ENCODE data around the gene BCKDHB.

BCKDHB gene

GRCh38 chr6:80333342-80333741 lies 226.9 kb downstream of the BCKDHB start:
- DNase-seq (ENCODE audit: low read depth in 1 of 2, low spot score in 1 of 2), result no peak
- TF ChIP-seq REST (IDR thresholded peaks at IDR 0.05; ENCODE audit: insufficient replicate concordance, low read depth), result no peak
- TF ChIP-seq, protein P1, sequence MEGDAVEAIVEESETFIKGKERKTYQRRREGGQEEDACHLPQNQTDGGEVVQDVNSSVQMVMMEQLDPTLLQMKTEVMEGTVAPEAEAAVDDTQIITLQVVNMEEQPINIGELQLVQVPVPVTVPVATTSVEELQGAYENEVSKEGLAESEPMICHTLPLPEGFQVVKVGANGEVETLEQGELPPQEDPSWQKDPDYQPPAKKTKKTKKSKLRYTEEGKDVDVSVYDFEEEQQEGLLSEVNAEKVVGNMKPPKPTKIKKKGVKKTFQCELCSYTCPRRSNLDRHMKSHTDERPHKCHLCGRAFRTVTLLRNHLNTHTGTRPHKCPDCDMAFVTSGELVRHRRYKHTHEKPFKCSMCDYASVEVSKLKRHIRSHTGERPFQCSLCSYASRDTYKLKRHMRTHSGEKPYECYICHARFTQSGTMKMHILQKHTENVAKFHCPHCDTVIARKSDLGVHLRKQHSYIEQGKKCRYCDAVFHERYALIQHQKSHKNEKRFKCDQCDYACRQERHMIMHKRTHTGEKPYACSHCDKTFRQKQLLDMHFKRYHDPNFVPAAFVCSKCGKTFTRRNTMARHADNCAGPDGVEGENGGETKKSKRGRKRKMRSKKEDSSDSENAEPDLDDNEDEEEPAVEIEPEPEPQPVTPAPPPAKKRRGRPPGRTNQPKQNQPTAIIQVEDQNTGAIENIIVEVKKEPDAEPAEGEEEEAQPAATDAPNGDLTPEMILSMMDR (IDR thresholded peaks at IDR 0.05; ENCODE audit: insufficient read depth, low read length), result no peak
- no peak for TF ChIP-seq GABPA (IDR thresholded peaks at IDR 0.05; ENCODE audit: low read depth)

GRCh38 chr6:80335121-80335531 lies 228.7 kb downstream of the BCKDHB start:
- Histone ChIP-seq H3K4me3 (replicated peaks; ENCODE audit: insufficient read depth, low read length) (no peak overlapping the region), H3K27me3 (ENCODE audit: insufficient read depth, poor library complexity, severe bottlenecking) (no peaks in the 10 kb centered on the region), H3K27ac (replicated peaks) (no peak overlapping the region)
- no peak for DNase-seq (ENCODE audit: low read depth in 1 of 2, low spot score in 1 of 2)
- no peak for TF ChIP-seq REST (IDR thresholded peaks at IDR 0.05; ENCODE audit: insufficient replicate concordance, low read depth)
- TF ChIP-seq POLR2AphosphoS5 (IDR thresholded peaks at IDR 0.05; ENCODE audit: low read depth), result no peak
- TF ChIP-seq GABPA (IDR thresholded peaks at IDR 0.05; ENCODE audit: low read depth), result no peak
- TF ChIP-seq SPI1 (IDR thresholded peaks at IDR 0.05; ENCODE audit: borderline replicate concordance, low read depth), result no peak
- TF ChIP-seq, protein P1 (IDR thresholded peaks at IDR 0.05; ENCODE audit: insufficient read depth, low read length), result no peak

More at GRCh38 chr6:80333342-80333741, 226.9 kb downstream of the BCKDHB start:
- no peak overlapping the region for H3K4me3 ChIP-seq (replicated peaks; ENCODE audit: insufficient read depth, low read length)
- H3K27me3 ChIP-seq (ENCODE audit: insufficient read depth, poor library complexity, severe bottlenecking), result no peaks in the 10 kb centered on the region
- no peak overlapping the region for H3K27ac ChIP-seq (replicated peaks)

- Histone ChIP-seq H3K27me3 (ENCODE audit: insufficient read depth, poor library complexity, severe bottlenecking) (no peaks in the 10 kb centered on the region), H3K27ac (replicated peaks) (no peak overlapping the region), H3K4me3 (replicated peaks; ENCODE audit: insufficient read depth, low read length) (no peak overlapping the region)
- no peak for DNase-seq (ENCODE audit: low read depth in 1 of 2, low spot score in 1 of 2)
- no peak for TF ChIP-seq GABPA (IDR thresholded peaks at IDR 0.05; ENCODE audit: low read depth)
- no peak for TF ChIP-seq REST (IDR thresholded peaks at IDR 0.05; ENCODE audit: insufficient replicate concordance, low read depth)
- TF ChIP-seq, protein P1 (IDR thresholded peaks at IDR 0.05; ENCODE audit: insufficient read depth, low read length), result no peak
- TF ChIP-seq SPI1 (IDR thresholded peaks at IDR 0.05; ENCODE audit: borderline replicate concordance, low read depth), result no peak
- no peak for TF ChIP-seq POLR2AphosphoS5 (IDR thresholded peaks at IDR 0.05; ENCODE audit: low read depth)
These were observed 230.4 kb downstream of the BCKDHB start for GRCh38 chr6:80336911-80337310.

Data from HL-60 (cell line).